Activated T-cell treated with anti-CD3 and anti-CD28 coated beads, Interleukin-2, amount 50 U/mL, for 72 hours (primary cell): ENCODE measurements around the gene GPR82. TPM values are rescaled to one million over a fixed set of nuclear protein-coding genes. Genes with fewer than 3 reads are reported as not detected.

Experiments used
- ATAC-seq, 2 donors: fragments of 150-1000 bp; cut with Tn5 transposase; replicated peaks in 1 of 2; 2 replicates each; pipeline ENCODE4 v1.10.0; 2021; ENCODE audit warnings: moderate library complexity in 2 of 2, mild to moderate bottlenecking in 1 of 2
- DNase-seq, 2 donors: peaks; one replicate each; pipeline ENCODE4 v3.0.0; 2021 to 2022; ENCODE audit warnings: mixed read lengths in 1 of 2
- H3K27ac Mint-ChIP-seq: one replicate; pipeline ENCODE4 v1.8.0; 2022; ENCODE audit warnings: mild to moderate bottlenecking, moderate library complexity, mixed read lengths
- H3K27me3 Mint-ChIP-seq: one replicate; pipeline ENCODE4 v1.8.0; 2022; ENCODE audit warnings: low read depth, mixed read lengths
- H3K36me3 Mint-ChIP-seq, 2 donors: one replicate each; pipeline ENCODE4 v1.8.0; 2022; ENCODE audit warnings: mixed read lengths in 2 of 2, mild to moderate bottlenecking in 1 of 2; ENCODE audit not compliant: insufficient read depth in 2 of 2
- H3K4me1 Mint-ChIP-seq: one replicate; pipeline ENCODE4 v1.8.0; 2022; ENCODE audit warnings: low read depth, mixed read lengths
- H3K4me3 Mint-ChIP-seq, 2 donors: one replicate each; pipeline ENCODE4 v1.8.0; 2022; ENCODE audit warnings: mild to moderate bottlenecking in 2 of 2, mixed read lengths in 2 of 2, moderate library complexity in 2 of 2
- H3K9me3 Mint-ChIP-seq, 2 donors: one replicate each; pipeline ENCODE4 v1.8.0; 2022; ENCODE audit warnings: mixed read lengths in 2 of 2
- total RNA-seq, 2 donors: library from RNA; stranded (reverse); gene quantifications; one replicate each; pipeline ENCODE4 v1.2.3, GENCODE V29; 2022

Gene GPR82
- total RNA-seq, 2 donors from 2014 or later = 0.19 TPM; not detected in 1

DNA sequence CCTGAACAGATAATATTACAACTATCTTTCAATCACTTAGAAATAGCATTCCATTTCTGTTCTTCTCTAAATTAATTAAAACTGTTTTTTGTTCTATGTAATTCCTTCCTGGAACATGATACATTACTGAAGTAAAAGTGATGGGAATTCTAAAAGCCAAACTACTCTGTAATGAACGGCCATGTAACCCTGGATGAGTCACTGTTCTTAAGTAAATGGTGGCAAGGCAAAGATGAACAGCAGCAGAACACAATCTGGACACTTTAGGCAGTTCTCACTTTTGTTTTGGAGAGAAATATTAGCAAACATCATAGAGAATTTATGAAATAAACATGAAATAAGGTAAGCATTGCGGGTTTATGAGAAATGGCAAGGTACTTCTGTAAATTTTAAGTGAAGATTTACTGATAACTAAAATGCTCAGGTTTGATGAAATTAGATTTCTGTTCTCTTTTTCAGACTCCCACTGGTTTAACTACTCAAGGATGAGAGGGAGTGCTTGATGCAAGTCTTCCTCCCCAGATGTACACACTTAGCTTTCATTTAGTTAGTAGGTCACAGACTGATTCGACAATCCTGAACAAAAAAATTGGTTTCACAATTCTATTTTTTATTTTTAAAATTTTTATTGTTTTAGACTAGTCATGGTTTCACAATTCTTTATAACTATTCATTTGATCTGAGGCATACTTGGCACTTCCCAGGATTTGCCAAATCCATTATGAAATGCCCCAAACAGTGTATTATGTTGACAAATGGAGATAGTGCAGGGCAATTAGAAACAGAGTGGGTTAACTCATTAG, 964 bp upstream of the GPR82 start:
- H3K36me3 Mint-ChIP-seq = peaks cover 8 to 16% of the 10 kb centered on the region in 2 donors
- DNase-seq = no peak
- no peak overlapping the region for H3K27ac Mint-ChIP-seq
- H3K27me3 Mint-ChIP-seq = peaks cover 23% of the 10 kb centered on the region
- peaks cover 36% of the 10 kb centered on the region for H3K4me1 Mint-ChIP-seq
- peak overlapping the region in 1 of 2 donors; percentile 66 for H3K4me3 Mint-ChIP-seq
- peaks cover 1 to 3% of the 10 kb centered on the region in 2 donors for H3K9me3 Mint-ChIP-seq
- no peak for ATAC-seq

DNA sequence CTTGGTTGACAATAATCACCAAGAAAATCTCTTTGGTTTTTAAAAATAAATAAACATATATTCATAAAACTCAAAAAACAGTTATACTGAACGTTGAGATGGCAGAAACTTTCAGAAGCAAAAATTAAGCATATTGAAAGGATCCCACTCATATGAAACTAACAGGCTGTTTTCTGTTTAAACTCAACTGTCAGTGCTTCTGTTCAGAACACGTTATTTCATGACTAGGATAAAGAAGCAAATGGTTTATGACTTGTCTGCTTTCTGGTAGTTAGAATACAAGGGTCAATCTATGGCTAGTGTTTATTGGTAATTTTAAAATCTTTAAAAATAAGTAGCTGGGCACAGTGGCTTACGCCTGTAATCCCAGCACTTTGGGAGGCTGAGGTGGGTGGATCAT, 4.1 kb downstream of the GPR82 start:
- Mint-ChIP-seq H3K9me3 (no peaks in the 10 kb centered on the region), H3K27ac (no peak overlapping the region), H3K4me3 (no peak overlapping the region), H3K27me3 (peaks cover 6% of the 10 kb centered on the region), H3K36me3 (no peaks in the 10 kb centered on the region), H3K4me1 (peaks cover 30% of the 10 kb centered on the region)
- DNase-seq (no peak), ATAC-seq (peak in 1 of 2 donors; percentile 30)

DNA sequence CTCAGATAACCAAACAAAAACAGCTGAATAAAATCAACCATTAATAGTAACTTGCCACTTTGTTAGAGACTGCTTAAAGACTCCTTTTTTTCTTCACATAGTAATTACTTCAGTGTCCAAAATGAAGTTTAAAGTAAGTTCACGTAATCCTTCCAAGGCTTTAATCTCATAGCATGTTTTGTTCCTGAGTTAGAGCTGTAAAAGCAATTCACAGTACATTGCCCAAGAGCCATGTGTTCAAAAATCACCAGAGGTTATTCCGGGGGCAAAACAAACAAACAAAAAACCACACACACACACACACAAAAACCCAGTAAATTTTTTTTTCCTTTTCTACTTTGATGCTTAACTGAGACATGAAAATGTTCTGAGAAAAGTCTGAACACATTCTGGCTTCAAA, 6.1 kb downstream of the GPR82 start:
- peaks cover 34% of the 10 kb centered on the region for H3K4me1 Mint-ChIP-seq
- DNase-seq (no peak), ATAC-seq (no peak)
- H3K36me3 Mint-ChIP-seq = no peaks in the 10 kb centered on the region
- no peaks in the 10 kb centered on the region for H3K9me3 Mint-ChIP-seq
- no peak overlapping the region for H3K4me3 Mint-ChIP-seq
- no peak overlapping the region for H3K27ac Mint-ChIP-seq
- peaks cover 6% of the 10 kb centered on the region for H3K27me3 Mint-ChIP-seq

DNA sequence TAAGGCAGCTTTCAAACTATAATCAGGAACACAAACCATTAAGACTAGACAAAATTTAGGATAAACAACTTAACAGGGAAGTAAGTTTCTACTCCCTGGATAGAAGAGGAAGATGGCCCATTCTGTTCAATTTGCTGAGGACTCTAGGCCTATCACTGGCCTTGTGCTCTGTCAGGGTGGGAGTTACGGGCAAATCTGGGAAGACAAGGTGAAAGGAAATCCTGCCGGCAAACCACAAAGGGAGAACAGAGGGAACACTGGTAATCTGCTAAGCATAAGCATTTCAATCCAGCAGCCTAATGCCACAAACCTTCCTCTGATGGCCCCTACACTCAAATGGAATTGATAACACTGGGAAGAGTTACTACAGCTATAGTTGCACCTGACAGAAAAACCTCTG, 8.3 kb downstream of the GPR82 start:
- peaks cover 39% of the 10 kb centered on the region for H3K4me1 Mint-ChIP-seq

DNA sequence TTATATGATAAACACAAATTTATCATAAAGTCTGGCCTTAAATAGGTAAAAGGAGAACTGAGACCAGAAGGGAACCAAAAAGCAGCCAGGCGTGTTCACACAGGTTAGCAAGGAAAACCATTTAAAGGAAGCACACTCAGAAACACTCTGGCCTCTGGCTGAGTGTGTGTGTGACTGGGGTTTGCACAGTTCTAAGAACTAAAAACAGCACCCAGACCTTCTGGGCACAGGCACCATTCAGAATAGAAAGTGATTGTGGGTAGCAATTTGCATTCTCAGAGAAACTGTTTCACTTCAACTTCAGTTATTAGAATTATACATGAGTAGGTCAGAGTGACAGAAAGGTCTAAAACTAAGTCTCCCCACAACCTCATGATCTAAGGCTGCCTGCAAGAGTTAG, 10.0 kb downstream of the GPR82 start:
- peak overlapping the region; percentile 91 for H3K27ac Mint-ChIP-seq
- ATAC-seq (peak; percentile 89 to 91), DNase-seq (peak; percentile 15 to 30)
- H3K36me3 Mint-ChIP-seq = no peaks in the 10 kb centered on the region
- peaks cover 29% of the 10 kb centered on the region for H3K4me1 Mint-ChIP-seq
- H3K9me3 Mint-ChIP-seq = no peaks in the 10 kb centered on the region
- H3K27me3 Mint-ChIP-seq = peaks cover 13% of the 10 kb centered on the region
- H3K4me3 Mint-ChIP-seq = peak overlapping the region; percentile 64 to 84

More for the DNA sequence above, 8.3 kb downstream of the GPR82 start:
- no peak for DNase-seq
- Mint-ChIP-seq H3K27me3 (peaks cover 14% of the 10 kb centered on the region), H3K27ac (peak overlapping the region; percentile 12), H3K36me3 (no peaks in the 10 kb centered on the region), H3K9me3 (no peaks in the 10 kb centered on the region), H3K4me3 (no peak overlapping the region)
- no peak for ATAC-seq

DNA sequence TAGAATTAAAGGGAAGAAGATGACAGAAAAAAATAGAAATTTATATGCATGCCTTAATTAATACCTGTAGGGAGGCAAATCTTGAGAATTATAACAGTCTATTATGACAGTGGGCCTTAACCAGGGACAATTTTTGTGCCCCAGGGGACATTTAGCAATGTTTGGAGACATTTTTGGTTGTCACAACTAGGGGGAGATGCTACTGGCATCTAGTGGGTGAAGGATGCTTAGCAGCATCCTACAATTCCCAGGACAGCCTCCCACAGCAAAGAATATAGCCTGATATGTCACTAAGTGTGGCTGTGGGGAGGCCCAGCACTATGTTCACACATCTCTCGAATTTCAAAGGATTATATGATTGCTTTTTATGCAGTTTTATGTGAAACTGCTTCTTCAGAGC, 10.5 kb downstream of the GPR82 start:
- H3K4me3 Mint-ChIP-seq = peak overlapping the region; percentile 64 to 84
- H3K9me3 Mint-ChIP-seq = no peaks in the 10 kb centered on the region
- H3K4me1 Mint-ChIP-seq = peaks cover 29% of the 10 kb centered on the region
- DNase-seq (no peak), ATAC-seq (peak; percentile 39 to 40)
- peak overlapping the region; percentile 91 for H3K27ac Mint-ChIP-seq
- peaks cover 13% of the 10 kb centered on the region for H3K27me3 Mint-ChIP-seq
- no peaks in the 10 kb centered on the region for H3K36me3 Mint-ChIP-seq

DNA sequence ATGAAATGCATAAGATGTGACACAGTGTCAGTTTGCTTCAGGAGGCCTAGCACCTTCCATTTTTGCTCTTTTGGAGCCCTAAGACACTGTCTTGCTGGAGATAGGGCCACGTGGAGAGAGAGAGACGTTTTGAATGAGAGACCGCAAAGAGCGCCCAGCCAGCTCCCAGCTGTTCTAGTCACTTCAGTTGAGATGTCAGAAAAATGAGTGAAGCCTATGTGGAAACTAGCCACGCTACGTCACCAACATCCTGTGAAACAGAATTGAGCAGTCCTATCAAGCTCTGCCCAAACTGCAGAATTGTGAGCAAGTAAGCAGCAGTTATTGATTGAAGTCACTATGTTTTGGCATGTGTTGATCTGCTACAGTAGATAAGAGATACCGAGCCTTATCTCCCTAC, 13.1 kb downstream of the GPR82 start:
- peak; percentile 22 to 23 for DNase-seq
- no peaks in the 10 kb centered on the region for H3K36me3 Mint-ChIP-seq
- peak; percentile 55 to 61 for ATAC-seq
- H3K4me3 Mint-ChIP-seq = peak overlapping the region in 1 of 2 donors; percentile 2
- H3K9me3 Mint-ChIP-seq = no peaks in the 10 kb centered on the region
- peaks cover 13% of the 10 kb centered on the region for H3K27me3 Mint-ChIP-seq
- H3K27ac Mint-ChIP-seq = no peak overlapping the region
- peaks cover 27% of the 10 kb centered on the region for H3K4me1 Mint-ChIP-seq

DNA sequence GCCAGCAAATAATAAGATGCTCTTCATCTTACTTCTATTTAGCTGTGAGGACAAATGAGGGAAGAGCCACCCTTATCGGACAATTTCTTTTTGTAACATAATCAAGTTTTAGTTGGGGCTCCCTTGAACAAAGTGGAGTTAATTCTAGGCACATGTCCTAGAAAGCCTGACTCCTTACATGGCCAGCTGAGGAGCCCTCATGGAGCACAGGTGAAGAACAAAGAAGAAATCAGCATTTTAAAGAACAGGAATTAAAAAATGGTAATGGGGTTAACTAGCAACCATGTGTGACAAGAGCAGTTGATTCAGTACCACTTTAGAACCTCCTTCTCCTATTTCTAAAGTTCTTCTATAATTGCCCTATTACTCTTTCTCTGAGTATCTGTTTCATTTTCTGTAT, 15.9 kb downstream of the GPR82 start:
- peaks cover 11% of the 10 kb centered on the region for H3K4me1 Mint-ChIP-seq
- no peak overlapping the region for H3K4me3 Mint-ChIP-seq

DNA sequence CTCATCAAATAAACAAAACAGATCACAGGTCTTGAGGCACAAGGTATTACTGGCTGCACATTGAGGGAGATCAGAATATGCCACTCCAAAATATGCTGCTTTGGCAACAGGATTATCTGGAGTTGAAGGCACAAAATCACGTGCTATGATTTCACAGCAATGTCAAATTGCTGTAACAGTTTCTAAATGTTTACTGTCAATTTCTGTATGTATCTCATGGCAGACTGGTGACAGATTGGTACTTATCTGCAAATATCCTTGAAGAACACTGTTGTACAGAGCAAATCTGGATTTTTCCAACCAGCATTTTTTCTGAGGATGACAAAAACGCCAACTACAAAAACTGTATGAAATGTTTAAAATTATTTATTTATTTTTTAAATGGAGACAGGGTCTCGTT, 26.7 kb downstream of the GPR82 start:
- DNase-seq (no peak), ATAC-seq (no peak)
- Mint-ChIP-seq H3K27me3 (no peaks in the 10 kb centered on the region), H3K9me3 (no peaks in the 10 kb centered on the region), H3K36me3 (no peaks in the 10 kb centered on the region), H3K27ac (no peak overlapping the region), H3K4me1 (no peaks in the 10 kb centered on the region), H3K4me3 (no peak overlapping the region)

More for the DNA sequence above, 15.9 kb downstream of the GPR82 start:
- H3K27ac Mint-ChIP-seq = no peak overlapping the region
- no peaks in the 10 kb centered on the region for H3K36me3 Mint-ChIP-seq
- no peaks in the 10 kb centered on the region for H3K9me3 Mint-ChIP-seq
- ATAC-seq (no peak), DNase-seq (no peak)
- peaks cover 13% of the 10 kb centered on the region for H3K27me3 Mint-ChIP-seq

DNA sequence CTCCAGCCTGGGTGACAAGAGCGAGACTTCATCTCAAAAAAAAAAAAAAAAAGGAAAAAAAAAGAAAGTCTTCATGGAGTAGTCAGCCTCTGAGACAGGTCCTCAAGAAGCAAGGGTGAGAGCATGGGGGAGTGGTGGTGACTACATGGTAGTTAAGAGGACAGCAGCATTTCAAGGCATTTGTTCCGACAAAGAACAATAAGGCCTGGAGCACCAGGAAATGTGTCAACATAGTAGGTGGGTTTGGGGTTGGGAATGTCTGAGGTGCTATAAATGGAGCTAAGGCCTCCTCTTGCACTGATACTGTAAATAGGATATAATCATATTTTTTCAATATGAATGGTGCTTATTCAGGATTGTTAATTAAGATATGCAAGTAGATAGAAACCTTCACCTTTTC, 34.4 kb downstream of the GPR82 start:
- H3K4me1 Mint-ChIP-seq = no peaks in the 10 kb centered on the region
- H3K9me3 Mint-ChIP-seq = no peaks in the 10 kb centered on the region
- ATAC-seq (no peak), DNase-seq (no peak)
- no peaks in the 10 kb centered on the region for H3K36me3 Mint-ChIP-seq
- peaks cover 15% of the 10 kb centered on the region for H3K27me3 Mint-ChIP-seq
- H3K4me3 Mint-ChIP-seq = no peak overlapping the region
- H3K27ac Mint-ChIP-seq = no peak overlapping the region

DNA sequence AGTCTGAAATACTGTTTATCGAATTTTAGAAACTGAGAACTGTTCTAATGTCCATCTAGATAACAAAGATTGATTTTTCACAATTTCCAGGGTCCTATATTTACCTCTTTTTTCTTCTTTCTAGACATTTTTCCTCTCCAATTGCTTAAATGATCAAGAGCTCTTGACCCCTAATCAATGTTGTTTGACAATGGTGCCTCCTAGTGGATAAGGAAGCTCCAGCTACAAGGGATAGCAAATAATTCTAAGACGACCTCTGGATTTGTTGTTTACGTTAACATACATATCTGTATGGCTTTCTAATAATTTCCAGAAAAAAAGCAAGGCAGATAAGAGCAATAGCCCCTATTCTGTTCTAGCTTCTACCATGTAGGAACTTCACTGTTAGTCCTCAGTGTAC, 35.8 kb downstream of the GPR82 start:
- Mint-ChIP-seq H3K27ac (no peak overlapping the region), H3K27me3 (peaks cover 15% of the 10 kb centered on the region), H3K4me1 (no peaks in the 10 kb centered on the region), H3K4me3 (no peak overlapping the region), H3K9me3 (no peaks in the 10 kb centered on the region), H3K36me3 (no peaks in the 10 kb centered on the region)
- ATAC-seq (peak in 1 of 2 donors; percentile 36), DNase-seq (peak; percentile 13 to 20)

DNA sequence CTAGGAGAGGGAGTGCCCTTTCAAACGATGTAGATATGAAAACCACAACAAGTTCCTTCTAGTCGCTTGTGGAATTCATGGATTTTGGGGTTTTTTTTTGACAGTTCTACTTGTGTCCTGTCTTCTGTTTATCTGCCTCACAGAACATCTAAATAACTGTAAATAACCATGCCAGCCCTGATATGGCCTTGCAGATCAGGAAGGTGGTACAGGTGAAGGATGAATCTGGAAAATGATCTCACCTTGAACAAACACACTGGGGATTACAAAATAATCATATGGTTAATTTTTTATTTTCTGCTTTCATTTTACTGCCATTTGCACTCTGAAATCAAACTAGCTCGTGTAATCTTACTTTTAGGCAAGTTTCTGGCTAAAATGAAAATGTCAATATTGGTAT, 37.2 kb downstream of the GPR82 start:
- no peaks in the 10 kb centered on the region for H3K36me3 Mint-ChIP-seq
- no peak for ATAC-seq
- H3K4me3 Mint-ChIP-seq = no peak overlapping the region
- H3K9me3 Mint-ChIP-seq = no peaks in the 10 kb centered on the region
- H3K4me1 Mint-ChIP-seq = no peaks in the 10 kb centered on the region
- peak overlapping the region; percentile 24 for H3K27ac Mint-ChIP-seq
- no peak for DNase-seq
- H3K27me3 Mint-ChIP-seq = peaks cover 15% of the 10 kb centered on the region

DNA sequence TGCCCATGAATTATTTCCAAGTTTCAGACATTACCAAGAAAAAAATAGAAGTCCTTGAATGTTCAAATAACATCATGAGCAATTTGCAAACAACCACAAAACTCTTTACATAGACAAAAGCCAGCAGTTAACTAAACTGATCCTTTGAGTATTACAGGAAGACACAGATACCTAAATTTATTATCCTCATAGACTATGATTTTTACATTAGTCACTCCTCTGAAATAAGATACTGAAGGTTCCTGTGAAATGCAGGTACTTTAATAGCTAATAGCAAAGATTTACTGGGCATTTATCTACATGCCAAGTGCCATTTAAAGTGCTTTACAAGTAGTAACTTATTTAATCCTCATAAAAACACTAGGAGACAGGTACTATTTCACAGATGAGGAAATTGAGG, 37.7 kb downstream of the GPR82 start:
- Mint-ChIP-seq H3K4me1 (no peaks in the 10 kb centered on the region), H3K9me3 (no peaks in the 10 kb centered on the region), H3K27ac (no peak overlapping the region), H3K4me3 (no peak overlapping the region), H3K27me3 (peaks cover 15% of the 10 kb centered on the region), H3K36me3 (no peaks in the 10 kb centered on the region)
- DNase-seq (no peak), ATAC-seq (no peak)

DNA sequence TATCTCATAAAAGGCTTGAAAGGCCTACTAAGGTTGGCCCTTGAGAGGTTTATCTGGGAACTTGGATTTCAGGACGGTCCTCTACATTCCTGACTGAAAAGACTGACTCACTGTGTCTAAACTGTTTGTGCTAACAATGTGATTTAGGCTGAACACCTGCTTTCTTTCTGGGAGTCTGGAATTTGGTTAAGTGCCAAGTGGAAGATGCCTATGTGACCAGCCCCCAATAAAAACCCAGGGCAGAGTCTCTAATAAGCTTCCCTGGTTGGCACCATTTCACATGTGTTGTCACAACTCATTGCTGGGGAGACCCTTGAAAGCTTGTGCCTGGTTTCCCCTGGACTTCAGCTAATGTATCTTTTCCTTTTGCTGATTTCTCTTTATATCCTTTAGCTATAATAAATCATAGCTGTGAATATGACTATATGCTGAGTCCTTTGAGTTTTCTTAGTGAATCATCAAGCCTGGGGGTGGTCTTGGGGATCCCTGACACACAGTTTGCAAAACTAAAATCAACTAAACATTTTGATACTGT, 55.1 kb downstream of the GPR82 start:
- Mint-ChIP-seq H3K9me3 (no peaks in the 10 kb centered on the region), H3K4me1 (no peaks in the 10 kb centered on the region), H3K27ac (no peak overlapping the region), H3K36me3 (no peaks in the 10 kb centered on the region), H3K27me3 (no peaks in the 10 kb centered on the region), H3K4me3 (no peak overlapping the region)
- ATAC-seq = no peak
- no peak for DNase-seq
